ENCODE results near the gene EGFL8. TPM values are rescaled to one million over a fixed set of nuclear protein-coding genes. Genes with fewer than 3 reads are reported as not detected.
A peak's percentile ranks its signal among the peaks of the same experiment; 100 is the strongest.

EGFL8 gene
- total and polyA plus RNA-seq, 9 of the 15 experiments (the other 6 are each of a cell fraction or from before 2014, with no cell fraction given) = 2.2 to 47.4 (median 14.2) TPM

DNA sequence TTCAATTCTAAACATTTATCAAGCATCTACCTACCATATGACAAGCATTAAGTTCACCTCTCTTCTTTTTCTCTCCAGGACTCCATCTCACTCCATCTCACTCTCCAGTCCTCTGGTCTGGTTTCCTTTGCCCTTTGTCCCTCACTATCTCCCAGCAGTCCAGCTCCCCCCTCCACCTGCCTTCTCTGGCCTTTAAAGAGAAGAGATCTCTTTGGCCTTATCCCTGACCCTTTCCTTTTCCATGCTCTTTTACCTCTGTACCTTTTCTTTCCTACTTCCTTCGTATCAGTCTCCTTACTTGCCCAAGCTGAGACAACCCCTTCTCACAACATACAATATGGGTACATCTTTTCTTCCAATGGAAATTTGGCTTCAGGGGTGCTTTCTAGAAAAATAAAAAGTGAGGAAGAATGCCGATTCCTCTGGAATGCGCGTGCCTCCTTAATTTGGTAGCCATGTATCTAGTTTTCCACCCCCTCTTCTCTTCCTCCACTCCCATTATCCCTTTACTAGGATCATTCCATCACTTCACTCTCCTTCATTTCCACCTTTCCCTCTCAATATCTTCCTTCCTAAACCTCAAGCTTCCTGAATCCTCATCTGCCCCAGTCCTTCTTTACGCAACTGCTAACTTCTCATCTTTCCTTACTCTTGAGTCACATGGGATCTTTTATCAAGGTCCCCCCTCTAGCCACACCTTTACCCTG lies 12.2 kb downstream of the EGFL8 start (continued):
- TF ChIP-seq ZNF586 (CRISPR knock-in tag; conservative IDR thresholded peaks at IDR 0.05) = no peak
- TF ChIP-seq, protein P1, sequence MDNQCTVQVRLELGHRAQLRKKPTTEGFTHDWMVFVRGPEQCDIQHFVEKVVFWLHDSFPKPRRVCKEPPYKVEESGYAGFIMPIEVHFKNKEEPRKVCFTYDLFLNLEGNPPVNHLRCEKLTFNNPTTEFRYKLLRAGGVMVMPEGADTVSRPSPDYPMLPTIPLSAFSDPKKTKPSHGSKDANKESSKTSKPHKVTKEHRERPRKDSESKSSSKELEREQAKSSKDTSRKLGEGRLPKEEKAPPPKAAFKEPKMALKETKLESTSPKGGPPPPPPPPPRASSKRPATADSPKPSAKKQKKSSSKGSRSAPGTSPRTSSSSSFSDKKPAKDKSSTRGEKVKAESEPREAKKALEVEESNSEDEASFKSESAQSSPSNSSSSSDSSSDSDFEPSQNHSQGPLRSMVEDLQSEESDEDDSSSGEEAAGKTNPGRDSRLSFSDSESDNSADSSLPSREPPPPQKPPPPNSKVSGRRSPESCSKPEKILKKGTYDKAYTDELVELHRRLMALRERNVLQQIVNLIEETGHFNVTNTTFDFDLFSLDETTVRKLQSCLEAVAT (IDR thresholded peaks at IDR 0.05) = peak; percentile 69 to 71; a peak in 2 of 4 replicates
- peak; percentile 83; the same call in 1 of the 2 replicates for TF ChIP-seq GTF2E2 (tag; IDR thresholded peaks at IDR 0.05)
- TF ChIP-seq NFIX (CRISPR knock-in tag; IDR thresholded peaks at IDR 0.05; ENCODE audit: low read depth) = 0 out of 2 replicates have a peak, but pooled peaks have one; percentile 6
- TF ChIP-seq, protein P2, sequence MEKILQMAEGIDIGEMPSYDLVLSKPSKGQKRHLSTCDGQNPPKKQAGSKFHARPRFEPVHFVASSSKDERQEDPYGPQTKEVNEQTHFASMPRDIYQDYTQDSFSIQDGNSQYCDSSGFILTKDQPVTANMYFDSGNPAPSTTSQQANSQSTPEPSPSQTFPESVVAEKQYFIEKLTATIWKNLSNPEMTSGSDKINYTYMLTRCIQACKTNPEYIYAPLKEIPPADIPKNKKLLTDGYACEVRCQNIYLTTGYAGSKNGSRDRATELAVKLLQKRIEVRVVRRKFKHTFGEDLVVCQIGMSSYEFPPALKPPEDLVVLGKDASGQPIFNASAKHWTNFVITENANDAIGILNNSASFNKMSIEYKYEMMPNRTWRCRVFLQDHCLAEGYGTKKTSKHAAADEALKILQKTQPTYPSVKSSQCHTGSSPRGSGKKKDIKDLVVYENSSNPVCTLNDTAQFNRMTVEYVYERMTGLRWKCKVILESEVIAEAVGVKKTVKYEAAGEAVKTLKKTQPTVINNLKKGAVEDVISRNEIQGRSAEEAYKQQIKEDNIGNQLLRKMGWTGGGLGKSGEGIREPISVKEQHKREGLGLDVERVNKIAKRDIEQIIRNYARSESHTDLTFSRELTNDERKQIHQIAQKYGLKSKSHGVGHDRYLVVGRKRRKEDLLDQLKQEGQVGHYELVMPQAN (IDR thresholded peaks at IDR 0.05; ENCODE audit: borderline replicate concordance) = peak; percentile 68; the same call in 1 of the 2 replicates
- TF ChIP-seq, protein P3, sequence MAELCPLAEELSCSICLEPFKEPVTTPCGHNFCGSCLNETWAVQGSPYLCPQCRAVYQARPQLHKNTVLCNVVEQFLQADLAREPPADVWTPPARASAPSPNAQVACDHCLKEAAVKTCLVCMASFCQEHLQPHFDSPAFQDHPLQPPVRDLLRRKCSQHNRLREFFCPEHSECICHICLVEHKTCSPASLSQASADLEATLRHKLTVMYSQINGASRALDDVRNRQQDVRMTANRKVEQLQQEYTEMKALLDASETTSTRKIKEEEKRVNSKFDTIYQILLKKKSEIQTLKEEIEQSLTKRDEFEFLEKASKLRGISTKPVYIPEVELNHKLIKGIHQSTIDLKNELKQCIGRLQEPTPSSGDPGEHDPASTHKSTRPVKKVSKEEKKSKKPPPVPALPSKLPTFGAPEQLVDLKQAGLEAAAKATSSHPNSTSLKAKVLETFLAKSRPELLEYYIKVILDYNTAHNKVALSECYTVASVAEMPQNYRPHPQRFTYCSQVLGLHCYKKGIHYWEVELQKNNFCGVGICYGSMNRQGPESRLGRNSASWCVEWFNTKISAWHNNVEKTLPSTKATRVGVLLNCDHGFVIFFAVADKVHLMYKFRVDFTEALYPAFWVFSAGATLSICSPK (IDR thresholded peaks at IDR 0.05; ENCODE audit: borderline replicate concordance) = peak; percentile 99
- TF ChIP-seq ZNF77 (CRISPR knock-in tag; IDR thresholded peaks at IDR 0.05) = 0 out of 2 replicates have a peak, but pooled peaks have one; percentile 26
- TF ChIP-seq ZSCAN29 (IDR thresholded peaks at IDR 0.05) = peak; percentile 32; the same call in 1 of the 2 replicates
- TF ChIP-seq, protein P4, sequence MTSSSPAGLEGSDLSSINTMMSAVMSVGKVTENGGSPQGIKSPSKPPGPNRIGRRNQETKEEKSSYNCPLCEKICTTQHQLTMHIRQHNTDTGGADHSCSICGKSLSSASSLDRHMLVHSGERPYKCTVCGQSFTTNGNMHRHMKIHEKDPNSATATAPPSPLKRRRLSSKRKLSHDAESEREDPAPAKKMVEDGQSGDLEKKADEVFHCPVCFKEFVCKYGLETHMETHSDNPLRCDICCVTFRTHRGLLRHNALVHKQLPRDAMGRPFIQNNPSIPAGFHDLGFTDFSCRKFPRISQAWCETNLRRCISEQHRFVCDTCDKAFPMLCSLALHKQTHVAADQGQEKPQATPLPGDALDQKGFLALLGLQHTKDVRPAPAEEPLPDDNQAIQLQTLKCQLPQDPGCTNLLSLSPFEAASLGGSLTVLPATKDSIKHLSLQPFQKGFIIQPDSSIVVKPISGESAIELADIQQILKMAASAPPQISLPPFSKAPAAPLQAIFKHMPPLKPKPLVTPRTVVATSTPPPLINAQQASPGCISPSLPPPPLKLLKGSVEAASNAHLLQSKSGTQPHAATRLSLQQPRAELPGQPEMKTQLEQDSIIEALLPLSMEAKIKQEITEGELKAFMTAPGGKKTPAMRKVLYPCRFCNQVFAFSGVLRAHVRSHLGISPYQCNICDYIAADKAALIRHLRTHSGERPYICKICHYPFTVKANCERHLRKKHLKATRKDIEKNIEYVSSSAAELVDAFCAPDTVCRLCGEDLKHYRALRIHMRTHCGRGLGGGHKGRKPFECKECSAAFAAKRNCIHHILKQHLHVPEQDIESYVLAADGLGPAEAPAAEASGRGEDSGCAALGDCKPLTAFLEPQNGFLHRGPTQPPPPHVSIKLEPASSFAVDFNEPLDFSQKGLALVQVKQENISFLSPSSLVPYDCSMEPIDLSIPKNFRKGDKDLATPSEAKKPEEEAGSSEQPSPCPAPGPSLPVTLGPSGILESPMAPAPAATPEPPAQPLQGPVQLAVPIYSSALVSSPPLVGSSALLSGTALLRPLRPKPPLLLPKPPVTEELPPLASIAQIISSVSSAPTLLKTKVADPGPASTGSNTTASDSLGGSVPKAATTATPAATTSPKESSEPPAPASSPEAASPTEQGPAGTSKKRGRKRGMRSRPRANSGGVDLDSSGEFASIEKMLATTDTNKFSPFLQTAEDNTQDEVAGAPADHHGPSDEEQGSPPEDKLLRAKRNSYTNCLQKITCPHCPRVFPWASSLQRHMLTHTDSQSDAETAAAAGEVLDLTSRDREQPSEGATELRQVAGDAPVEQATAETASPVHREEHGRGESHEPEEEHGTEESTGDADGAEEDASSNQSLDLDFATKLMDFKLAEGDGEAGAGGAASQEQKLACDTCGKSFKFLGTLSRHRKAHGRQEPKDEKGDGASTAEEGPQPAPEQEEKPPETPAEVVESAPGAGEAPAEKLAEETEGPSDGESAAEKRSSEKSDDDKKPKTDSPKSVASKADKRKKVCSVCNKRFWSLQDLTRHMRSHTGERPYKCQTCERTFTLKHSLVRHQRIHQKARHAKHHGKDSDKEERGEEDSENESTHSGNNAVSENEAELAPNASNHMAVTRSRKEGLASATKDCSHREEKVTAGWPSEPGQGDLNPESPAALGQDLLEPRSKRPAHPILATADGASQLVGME (CRISPR knock-in tag; IDR thresholded peaks at IDR 0.05) = 0 out of 2 replicates have a peak, but pooled peaks have one; percentile 66
- peak; percentile 90 for TF ChIP-seq ELF4 (CRISPR knock-in tag; IDR thresholded peaks at IDR 0.05)
- peak; percentile 22 for TF ChIP-seq HDGF (IDR thresholded peaks at IDR 0.05)
- TF ChIP-seq SIN3B (IDR thresholded peaks at IDR 0.05; ENCODE audit: low read depth) = no peak; the same call in 1 of the 2 replicates
- TF ChIP-seq, protein P5, sequence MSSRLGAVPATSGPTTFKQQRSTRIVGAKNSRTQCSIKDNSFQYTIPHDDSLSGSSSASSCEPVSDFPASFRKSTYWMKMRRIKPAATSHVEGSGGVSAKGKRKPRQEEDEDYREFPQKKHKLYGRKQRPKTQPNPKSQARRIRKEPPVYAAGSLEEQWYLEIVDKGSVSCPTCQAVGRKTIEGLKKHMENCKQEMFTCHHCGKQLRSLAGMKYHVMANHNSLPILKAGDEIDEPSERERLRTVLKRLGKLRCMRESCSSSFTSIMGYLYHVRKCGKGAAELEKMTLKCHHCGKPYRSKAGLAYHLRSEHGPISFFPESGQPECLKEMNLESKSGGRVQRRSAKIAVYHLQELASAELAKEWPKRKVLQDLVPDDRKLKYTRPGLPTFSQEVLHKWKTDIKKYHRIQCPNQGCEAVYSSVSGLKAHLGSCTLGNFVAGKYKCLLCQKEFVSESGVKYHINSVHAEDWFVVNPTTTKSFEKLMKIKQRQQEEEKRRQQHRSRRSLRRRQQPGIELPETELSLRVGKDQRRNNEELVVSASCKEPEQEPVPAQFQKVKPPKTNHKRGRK (tag; IDR thresholded peaks at IDR 0.05) = peak; percentile 79; the same call in 1 of the 2 replicates

All from K562 (cell line).